HG03558 (cell line): Measurements from ENCODE around the gene SLC22A1.
"Not testable (repeated sequence)": the region's sequence is repeated elsewhere in the genome, so short reads cannot be mapped to it uniquely, and the experiment has no call there.

Source experiments
- ATAC-seq: cut with Tn5 transposase; IDR thresholded peaks from one replicate; pipeline ENCODE4 v1.9.1; 2021; ENCODE audit warnings: moderate number of reproducible peaks; ENCODE audit not compliant: unreplicated experiment; ENCODE audit errors: extremely low read depth

Gene SLC22A1

DNA sequence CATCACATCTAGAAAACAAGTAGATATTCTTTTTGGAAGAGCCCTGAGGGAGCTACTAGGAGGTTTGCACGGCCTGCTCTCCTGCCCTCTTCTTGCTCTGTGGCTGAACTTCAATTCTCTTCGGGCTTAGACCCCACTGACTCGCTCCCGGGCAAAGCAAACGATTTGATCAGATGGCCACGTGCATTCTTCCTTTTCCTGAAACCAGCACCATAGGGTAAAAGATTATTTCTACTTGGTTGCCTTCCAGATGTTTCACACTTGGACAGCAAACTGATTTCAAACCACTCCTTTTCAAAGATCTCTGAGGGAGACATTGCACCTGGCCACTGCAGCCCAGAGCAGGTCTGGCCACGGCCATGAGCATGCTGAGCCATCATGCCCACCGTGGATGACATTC lies at the start of gene SLC22A1:
SLC22A1 (plus strand) TSS at position 258 of the 400 bp plus-strand sequence; CDS start at position 379, 121 bp downstream.
- ATAC-seq = no peak

DNA sequence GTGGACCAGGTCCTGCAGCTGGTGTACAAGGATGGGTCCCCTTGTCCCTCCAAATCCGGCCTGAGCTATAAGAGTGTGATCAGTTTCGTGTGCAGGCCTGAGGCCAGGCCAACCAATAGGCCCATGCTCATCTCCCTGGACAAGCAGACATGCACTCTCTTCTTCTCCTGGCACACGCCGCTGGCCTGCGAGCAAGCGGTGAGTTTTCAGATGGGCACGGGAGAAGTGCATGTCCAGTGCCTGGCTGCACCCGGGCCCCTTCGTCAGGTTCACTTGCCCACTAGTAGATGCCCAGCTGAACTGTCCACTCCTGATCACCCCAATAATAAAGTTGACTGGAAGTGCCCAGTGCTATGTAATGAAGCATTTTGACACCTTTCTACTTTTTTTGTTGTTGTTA lies 48.3 kb upstream of the SLC22A1 start:
- ATAC-seq = no peak

DNA sequence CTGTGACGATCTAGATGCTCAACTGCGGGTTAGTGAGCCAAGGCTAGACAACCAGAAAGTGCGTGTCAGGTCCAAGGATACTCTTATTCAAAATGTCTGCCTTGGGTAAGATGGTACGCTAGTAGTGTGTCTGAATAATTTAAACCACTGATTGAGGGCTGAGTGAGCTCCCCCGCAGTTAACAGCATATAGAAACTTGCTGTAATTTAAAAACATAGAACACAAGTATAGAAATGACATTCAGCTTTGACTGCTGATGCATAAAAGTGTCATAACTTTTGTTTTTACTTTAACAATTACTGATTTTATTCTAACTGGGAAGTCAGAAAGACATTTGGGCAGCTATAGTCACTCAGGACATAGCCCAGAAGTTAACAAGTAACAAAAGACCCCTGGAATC lies 45.6 kb upstream of the SLC22A1 start:
- no peak for ATAC-seq

DNA sequence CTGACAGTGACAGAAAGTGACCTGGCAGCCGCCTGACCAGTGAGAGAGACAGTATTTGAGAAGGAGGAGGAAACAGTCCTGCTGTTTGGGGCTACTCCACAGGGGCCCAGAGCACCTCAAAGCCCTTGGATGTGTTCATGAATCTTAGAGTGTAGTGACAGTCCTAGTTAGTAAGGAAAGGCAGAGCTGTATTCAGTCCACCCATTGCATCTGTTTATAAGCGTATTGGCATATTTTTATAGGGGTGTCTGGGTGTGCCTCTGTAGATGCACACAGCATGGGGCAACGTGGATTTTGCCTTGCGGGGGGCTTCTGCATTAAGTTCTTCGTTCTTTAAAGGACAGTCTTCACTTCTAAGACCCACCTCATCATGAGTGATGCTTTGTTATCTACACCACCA lies 44.6 kb upstream of the SLC22A1 start:
- ATAC-seq = no peak

DNA sequence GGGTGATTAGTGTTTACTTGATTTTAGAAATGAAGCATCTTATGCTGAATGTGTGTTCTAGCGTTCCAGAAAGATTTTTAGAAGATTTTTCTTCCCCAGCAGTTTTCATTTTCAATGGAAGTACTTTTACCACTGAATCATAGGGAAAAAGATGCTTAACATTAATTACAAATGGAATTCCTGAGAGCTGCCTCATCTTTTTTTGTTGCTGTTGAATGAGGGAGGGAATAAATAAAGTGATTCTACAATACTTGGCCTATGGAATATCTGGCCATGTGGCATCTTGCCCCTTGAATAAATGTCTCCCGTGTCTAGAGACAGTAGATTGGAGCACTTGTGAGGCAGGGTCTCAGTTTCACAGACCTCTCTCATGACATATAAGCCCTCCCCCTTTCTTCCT lies 44.1 kb upstream of the SLC22A1 start:
- ATAC-seq = no peak

DNA sequence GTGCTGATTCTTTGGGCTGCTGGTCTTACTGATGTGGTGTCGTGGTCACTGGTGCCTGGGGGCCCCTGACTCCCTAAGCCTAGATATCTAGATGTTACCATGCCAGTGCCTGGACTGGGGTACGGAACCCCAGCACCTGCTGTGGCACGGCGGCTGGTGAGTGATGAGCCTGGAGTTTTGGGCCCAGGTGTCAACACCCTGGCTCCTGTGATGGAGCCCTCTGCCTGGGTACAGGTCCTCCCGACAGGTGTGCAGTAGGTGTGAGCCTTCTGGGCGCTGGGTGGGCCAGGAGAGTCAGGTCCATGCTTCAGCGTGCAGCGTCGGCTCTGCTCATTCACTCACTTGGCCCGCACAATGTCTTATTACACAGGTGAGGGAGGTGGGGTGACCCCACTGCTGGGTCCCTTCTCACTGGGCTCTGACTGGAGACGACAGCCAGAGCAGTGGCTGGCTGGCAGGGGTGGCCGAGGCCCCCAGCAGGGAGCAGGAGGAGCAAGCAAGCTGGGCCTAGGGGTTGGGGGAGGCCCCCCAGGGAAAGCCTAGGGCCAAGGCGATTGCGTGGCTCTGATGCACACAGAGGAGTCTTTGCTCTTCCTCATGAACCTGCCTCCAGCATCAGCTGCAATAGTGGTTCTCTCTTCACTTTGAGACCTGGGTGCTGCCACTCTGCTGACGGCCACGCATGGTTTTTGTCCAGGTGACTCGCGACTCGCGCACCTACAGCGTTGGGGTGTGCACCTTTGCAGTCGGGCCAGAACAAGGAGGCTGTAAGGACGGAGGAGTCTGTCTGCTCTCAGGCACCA lies 42.5 kb upstream of the SLC22A1 start:
- no peak for ATAC-seq

DNA sequence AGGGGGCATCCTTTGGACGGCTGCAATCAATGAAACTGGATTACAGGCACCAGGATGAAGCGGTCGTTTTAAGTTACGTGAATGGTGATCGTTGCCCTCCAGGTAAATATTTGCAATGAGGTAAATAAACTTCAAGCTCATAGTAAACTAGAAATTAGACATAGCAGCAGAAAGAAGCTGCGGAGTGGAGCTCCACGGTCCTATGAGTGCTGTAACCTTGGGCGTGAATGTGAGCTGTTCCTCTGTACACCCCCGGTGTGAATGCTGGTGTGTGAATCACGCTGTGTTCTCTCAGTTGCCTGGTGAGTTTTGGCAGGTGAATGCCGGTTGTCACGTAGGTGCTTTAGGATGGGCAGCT lies 42.0 kb upstream of the SLC22A1 start:
- no peak for ATAC-seq

DNA sequence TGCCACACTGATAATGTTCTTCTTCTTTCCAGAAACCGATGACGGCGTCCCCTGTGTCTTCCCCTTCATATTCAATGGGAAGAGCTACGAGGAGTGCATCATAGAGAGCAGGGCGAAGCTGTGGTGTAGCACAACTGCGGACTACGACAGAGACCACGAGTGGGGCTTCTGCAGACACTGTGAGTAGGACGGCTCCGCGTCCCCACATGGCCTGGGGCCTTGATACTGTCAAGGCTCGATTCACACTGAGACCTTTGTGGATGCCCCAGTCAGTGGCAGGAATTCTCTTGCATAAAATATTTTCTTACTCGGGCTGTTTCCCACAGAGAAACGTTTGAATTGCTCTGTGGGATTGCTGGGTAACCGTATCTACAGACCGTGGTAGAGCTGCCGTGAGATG lies 41.5 kb upstream of the SLC22A1 start:
- ATAC-seq = no peak

DNA sequence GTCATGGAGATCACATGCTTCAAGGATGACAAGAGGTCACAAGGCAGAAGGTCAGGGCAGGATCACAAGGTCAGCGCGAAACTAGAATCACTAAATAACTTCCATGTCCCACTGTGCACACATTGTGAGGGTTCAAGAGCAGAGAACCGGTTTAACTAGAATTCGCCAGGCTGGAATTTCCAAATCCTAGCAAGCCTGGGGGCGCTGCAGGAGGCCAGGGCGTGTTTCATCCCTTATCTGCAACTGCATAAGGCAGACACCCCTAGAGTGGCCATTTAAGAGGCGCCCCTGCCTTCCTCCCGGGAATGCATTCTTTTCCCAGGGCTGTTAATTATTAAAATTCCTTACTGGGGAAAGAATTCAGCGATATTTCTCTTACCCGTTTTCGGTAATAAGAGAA lies 40.2 kb upstream of the SLC22A1 start:
- no peak for ATAC-seq

DNA sequence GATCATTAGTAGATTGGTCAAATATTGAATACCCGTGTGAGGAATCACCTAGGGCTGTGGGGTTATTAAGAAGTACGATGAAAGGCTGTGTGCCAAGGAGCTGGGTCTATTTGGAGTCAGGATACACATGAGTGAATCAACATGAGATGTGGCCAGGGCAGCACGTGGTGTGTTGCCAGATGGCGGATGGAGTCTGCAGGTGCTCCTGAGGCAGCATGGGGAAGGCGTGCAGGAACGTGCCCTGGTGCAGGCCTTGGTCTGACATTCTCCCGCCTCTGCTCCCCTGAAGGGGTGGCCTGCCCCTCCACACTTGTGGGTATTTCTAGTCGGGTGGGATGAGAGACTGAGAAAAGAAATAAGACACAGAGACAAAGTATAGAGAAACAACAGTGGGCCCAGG lies 39.0 kb upstream of the SLC22A1 start:
- no peak for ATAC-seq

DNA sequence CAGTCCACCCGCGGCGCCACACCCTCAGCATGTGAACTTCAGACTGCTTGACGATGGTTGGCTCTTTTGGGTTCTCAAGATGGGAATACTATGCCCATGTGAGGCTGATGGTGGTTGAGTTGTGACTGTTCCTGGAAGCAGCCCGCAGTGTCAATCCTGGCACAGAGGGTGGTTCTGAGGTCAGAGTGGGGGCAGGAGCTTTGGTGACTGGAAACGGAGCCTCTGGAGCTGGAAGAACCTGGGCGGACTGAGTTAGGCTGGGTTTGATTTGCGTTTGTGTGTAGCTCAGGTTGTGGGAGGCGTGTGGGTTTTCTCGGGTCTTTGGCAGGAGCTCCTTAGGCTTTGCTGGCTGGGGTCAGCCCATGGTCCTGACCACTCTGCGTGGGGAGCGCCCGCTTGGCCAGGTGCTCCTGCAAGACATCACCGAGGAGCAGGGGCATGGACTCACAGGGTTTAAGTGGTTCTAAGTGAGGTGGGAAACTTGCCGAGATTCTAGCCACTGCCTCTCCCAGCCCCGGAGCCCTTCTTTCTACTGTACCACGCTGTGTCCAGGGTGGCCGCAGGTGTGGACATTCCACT lies 37.3 kb upstream of the SLC22A1 start:
- ATAC-seq = no peak

DNA sequence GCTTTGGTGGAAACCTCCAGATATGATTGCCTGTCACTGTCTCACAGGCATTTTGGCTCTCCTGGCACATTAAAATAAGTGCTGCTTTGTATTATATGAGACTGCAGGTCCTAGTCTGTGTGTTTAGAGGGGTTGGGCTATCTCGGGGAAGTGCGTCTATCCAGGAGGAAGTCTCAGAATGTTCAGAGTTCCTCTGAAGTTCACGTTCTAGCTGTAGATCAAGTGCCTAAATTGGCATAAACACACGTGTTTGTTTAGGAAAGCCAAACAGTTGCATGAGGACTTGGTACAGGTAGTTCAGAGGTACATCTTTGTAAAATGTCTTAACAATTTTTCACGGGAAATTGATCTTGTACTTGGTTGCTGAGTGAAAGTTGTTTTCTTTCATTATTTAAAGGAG lies 36.4 kb upstream of the SLC22A1 start:
- ATAC-seq = no peak

DNA sequence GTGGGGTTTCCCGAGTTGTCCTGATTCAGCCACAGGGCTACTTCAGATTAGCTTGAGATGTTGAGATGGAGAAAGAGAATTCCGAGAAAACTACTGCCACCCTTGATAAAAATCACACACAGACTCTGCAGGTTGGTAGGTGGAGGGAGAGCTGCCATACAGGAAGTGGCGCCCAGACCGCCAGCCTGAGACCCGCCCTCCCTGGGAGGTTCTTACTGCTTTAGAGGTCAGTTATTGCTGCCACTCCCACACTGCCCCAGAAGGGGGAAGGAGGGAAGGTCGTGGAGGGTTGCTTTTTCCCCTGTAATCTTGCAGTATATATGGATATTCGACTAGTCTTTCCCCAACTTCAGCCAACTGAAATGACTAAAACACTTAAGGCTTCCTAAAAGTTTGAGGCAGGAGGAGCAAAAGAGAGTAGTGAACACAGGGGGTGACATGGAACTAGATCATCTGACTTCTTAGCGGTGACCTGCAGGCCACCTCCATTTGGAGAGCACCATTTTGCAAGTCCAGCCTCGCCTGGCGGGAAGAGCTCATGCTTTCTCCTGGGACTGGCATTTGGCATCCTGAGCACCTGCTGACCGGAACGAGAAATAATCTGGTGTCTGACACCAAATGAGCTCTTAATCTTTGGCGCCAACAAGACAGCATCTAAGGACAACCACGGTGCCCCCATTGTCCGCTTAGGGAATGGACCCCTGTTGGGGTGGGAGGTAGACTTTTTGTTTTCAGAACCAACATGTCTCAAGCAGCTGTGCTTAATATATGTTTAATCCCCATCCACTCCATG lies 35.7 kb upstream of the SLC22A1 start:
- ATAC-seq = no peak

DNA sequence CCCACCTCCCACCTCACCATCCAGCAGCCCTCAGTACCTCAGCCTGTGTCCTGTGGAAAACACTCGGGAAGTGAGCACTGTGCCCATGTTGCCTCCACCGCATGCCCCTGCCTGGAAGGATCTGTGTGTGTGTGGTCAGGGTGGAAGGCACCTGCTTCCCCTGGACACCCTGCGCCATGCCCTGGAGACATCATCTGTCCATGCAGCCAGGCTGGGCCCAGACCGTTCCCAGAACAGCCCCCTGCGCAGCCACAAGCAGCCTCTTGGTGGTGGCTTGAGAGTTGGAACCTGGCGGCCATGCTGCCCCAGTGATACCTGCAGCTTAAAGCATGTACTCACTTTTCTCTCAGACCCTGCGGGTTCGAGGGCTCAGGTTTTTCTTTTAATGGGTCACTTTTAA lies 34.9 kb upstream of the SLC22A1 start:
- ATAC-seq = no peak

DNA sequence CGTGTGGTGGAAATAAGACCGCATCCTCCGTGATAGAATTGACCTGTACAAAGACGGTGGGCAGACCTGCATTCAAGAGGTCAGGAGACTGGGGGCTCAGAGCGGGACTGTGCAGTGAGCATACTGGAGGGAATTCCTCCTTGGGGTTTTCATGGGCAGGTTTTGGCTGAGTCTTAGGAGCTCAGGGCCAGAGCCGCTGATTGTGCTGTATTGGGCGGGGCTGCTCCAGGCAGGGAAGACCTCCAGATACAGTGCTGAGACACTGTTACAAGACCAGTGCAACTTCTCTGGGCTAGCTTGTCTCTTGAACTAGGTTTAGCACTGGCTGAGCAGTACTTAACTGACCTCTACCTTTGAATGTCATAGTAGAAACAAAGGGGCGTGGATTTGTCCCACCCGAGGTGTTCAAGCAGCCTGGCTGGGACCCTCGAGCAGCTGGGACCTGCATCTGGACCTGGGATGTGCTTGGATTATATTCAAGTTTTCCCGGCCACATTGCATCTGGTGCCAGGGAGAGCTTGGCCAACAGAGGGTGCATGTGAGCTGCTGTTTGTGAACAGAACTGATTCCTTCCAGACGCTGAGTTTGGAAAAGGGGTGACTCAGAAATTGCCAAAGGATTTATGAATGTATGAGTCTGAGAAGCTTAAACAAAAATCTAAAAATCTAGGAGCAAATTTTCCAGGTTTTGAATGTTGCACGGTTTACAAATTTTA lies 33.4 kb upstream of the SLC22A1 start:
- ATAC-seq = no peak

DNA sequence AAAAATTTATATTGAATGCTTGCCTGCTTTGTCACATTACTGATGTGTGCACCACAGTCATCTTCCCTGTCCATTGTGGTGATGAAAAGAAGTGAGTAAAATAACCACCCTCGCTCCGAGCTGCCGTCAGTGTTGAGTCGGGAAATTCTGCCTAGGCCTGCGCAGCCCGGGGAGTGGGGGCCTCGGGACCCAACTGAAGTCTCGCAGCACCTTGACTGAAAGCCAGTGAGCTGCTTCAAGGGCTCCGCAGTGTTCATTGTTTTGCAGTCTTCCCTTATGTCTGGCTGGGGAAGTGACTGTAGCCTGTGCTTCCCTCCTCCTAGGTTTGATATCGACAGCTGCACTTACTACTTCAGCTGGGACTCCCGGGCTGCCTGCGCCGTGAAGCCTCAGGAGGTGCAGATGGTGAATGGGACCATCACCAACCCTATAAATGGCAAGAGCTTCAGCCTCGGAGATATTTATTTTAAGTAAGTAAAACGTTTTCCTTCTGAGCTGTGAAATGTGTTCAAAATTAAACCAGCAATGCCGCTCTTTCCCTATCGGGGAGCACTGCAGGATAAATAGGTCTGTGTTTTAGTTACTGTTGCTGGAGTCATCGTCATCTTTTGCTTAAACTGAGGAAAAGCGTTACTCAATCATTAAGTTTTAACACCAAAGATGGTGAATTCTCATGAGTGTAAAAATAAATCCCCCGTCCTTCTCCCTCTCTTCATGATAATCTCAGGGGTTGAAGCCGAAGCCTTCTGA lies 32.7 kb upstream of the SLC22A1 start:
- no peak for ATAC-seq

DNA sequence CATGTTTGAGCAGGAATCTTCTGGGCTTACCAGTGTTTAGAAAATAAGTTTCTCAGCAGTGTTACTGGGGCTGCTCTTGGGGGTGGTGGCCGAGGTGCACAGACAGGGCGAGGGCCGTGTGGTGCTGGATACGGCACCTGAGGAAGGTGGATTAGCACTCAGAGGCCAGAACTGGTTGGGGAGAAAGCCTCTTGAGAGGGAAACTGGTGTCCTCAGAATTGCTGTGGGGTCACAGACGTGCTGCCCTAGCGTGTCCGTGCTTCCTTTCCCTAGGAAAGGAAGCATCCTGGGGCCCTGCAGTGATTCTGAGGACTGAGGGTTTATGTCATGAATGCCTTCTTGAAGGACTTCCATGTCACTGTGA lies 32.1 kb upstream of the SLC22A1 start:
- no peak for ATAC-seq

DNA sequence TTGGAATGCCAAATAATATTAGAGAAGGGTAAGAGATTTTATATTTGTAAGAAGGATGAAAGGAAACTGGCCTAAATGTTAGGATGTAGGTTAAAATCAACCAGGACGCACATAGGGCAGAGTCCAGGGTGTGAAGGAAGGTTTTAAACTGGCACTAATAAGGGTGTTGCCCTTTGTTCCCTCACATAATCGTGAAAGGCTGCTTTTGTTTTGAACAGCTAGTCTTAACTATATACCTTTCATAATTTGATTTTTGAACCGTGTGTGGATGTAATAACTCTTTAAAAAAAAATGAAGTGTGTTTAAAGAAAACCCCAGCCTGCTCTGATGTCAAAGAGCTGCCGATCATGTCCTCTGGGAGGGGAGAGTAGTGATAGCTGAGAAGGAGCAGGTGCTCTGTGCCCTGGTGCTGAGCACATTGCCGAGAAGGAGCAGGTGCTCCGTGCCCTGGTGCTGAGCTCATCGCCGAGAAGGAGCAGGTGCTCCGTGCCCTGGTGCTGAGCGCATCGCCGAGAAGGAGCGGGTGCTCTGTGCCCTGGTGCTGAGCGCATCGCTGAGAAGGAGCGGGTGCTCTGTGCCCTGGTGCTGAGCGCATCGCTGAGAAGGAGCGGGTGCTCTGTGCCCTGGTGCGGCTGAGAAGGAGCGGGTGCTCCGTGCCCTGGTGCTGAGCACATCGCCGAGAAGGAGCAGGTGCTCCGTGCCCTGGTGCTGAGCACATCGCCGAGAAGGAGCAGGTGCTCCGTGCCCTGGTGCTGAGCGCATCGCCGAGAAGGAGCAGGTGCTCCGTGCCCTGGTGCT lies 31.0 kb upstream of the SLC22A1 start:
- ATAC-seq = not testable (repeated sequence)

DNA sequence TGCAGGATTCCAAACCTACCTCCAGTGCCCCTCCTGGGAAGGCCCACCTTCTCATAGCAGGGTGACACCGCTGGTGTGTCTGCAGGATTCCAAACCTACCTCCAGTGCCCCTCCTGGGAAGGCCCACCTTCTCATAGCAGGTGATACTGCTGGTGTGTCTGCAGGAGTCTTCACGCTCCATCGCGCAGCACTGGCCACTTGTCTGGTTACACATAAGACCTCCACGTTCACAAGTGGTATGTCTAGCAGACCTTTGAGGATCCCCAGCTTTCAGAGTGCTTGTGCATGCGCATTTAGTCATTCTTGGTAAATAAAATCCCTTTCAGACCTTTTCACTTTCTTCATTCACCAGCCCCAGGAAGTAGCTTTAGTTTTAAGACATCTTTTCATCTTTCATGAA lies 29.4 kb upstream of the SLC22A1 start:
- ATAC-seq = not testable (repeated sequence)
